Measurements from ENCODE around the gene H2AZ1.

- TF ChIP-seq CTCF (conservative IDR thresholded peaks at IDR 0.05; ENCODE audit: low read depth, low read length): no peak
- no peak for TF ChIP-seq EZH2 (IDR thresholded peaks at IDR 0.05; ENCODE audit: borderline replicate concordance, low read depth, low read length, poor library complexity, severe bottlenecking)
Observed at GRCh38 chr4:99918656-99919055, 31.4 kb downstream of the H2AZ1 start.

Measured in A673 (cell line).